ENCODE measurements around the gene SLC51A. TPM values are rescaled to one million over a fixed set of nuclear protein-coding genes. Genes with fewer than 3 reads are reported as not detected.
A peak's percentile ranks its signal among the peaks of the same experiment; 100 is the strongest.
"Not testable (repeated sequence)": the region's sequence is repeated elsewhere in the genome, so short reads cannot be mapped to it uniquely, and the experiment has no call there.

Gene SLC51A
- total RNA-seq (under 1 TPM; 0.33 to 0.69 TPM), polyA plus RNA-seq (ENCODE audit: insufficient read length in 2 of 2) (10 to 100 TPM in 1 of 2 donors, 1 to 10 TPM in 1; 8.6 to 15.4 TPM)
- long read RNA-seq, donor 1, result 0 reads
- long read RNA-seq, donor 2, partial matches to known transcripts, result 27 of 97 reads
- long read RNA-seq, donor 2, other reads (novel, unspliced or antisense), result 70 of 97 reads
- long read RNA-seq, donor 3, result 0 reads
- long read RNA-seq, donor 4, result 0 reads

- H3K4me3 ChIP-seq (ENCODE audit: low read depth, low read length), result no peak within 1 kb of the TSS
- peaks cover 2% of the 10 kb centered on the region for H3K36me3 ChIP-seq (ENCODE audit: control insufficient read depth, insufficient read depth, low read length)
- no peaks in the 10 kb centered on the region for H3K27me3 ChIP-seq (ENCODE audit: control insufficient read depth, insufficient read depth, low read length)
- 55% methylated on average over 15 of the region's 15 CpGs for WGBS (ENCODE audit: insufficient coverage)
- H3K27ac ChIP-seq (ENCODE audit: low read depth, low read length), result no peak within 1 kb of the TSS
- H3K4me1 ChIP-seq (ENCODE audit: control insufficient read depth, insufficient read depth, low read length), result peaks cover 37% of the 10 kb centered on the region
- DNase-seq (ENCODE audit: low read depth in 4 of 6, low spot score in 6 of 6), result no peak
- no peaks in the 10 kb centered on the region for H3K9me3 ChIP-seq (ENCODE audit: control insufficient read depth, insufficient read depth, low read length)
These were observed at the start of gene SLC51A for GRCh38 chr3:196216089-196216564. SLC51A (plus strand) TSS chr3:196216534; CDS start chr3:196216713, 179 bp downstream.

GRCh38 chr3:196166741-196167140 lies 49.6 kb upstream of the SLC51A start:
- DNase-seq (ENCODE audit: low read depth in 4 of 6, low spot score in 6 of 6), result no peak
- Histone ChIP-seq H3K27ac (ENCODE audit: low read depth, low read length) (no peak overlapping the region), H3K4me3 (ENCODE audit: low read depth, low read length) (no peak overlapping the region), H3K36me3 (ENCODE audit: control insufficient read depth, insufficient read depth, low read length) (no peaks in the 10 kb centered on the region), H3K27me3 (ENCODE audit: control insufficient read depth, insufficient read depth, low read length) (no peaks in the 10 kb centered on the region), H3K9me3 (ENCODE audit: control insufficient read depth, insufficient read depth, low read length) (no peaks in the 10 kb centered on the region), H3K4me1 (ENCODE audit: control insufficient read depth, insufficient read depth, low read length) (peaks cover 24% of the 10 kb centered on the region)
- WGBS (ENCODE audit: insufficient coverage), result 96% methylated on average over 6 of the region's 7 CpGs

DNA sequence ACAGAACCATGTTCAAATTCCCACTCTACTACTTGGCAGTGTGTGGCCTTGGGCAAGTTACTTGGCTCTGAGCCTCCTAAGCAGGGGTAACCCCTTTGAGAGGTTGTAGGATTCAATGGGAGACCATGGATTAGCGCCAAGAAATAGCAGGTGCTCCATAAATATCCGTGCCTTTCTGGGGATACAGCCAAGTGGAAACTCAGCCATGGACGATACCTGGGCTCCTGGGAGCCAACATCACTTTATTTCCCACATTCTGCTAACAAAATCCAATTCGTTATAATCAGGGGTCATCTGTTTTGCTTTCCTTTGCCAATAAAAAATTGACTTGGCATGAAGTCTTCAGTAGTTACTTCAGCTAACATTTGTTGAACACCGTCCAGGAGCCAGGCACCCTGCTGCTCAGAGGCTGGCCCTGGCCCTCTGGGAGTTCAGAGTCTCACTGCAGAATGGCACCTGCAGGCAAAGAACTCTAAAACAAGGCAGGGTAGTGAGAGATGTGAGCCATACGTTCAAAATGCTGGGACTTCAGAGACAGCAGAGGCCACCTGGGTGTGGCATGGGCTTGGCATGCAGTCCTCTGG lies 47.4 kb upstream of the SLC51A start:
- Histone ChIP-seq H3K36me3 (ENCODE audit: control insufficient read depth, insufficient read depth, low read length) (no peaks in the 10 kb centered on the region), H3K27ac (ENCODE audit: low read depth, low read length) (no peak overlapping the region), H3K27me3 (ENCODE audit: control insufficient read depth, insufficient read depth, low read length) (no peaks in the 10 kb centered on the region), H3K4me1 (ENCODE audit: control insufficient read depth, insufficient read depth, low read length) (peaks cover 20% of the 10 kb centered on the region), H3K9me3 (ENCODE audit: control insufficient read depth, insufficient read depth, low read length) (no peaks in the 10 kb centered on the region), H3K4me3 (ENCODE audit: low read depth, low read length) (no peak overlapping the region)
- peak in 3 of 6 donors; percentile 57 to 88 (median 78) for DNase-seq (ENCODE audit: low read depth in 4 of 6, low spot score in 6 of 6)
- WGBS (ENCODE audit: insufficient coverage), result 26% methylated on average over 6 of the region's 6 CpGs

DNA sequence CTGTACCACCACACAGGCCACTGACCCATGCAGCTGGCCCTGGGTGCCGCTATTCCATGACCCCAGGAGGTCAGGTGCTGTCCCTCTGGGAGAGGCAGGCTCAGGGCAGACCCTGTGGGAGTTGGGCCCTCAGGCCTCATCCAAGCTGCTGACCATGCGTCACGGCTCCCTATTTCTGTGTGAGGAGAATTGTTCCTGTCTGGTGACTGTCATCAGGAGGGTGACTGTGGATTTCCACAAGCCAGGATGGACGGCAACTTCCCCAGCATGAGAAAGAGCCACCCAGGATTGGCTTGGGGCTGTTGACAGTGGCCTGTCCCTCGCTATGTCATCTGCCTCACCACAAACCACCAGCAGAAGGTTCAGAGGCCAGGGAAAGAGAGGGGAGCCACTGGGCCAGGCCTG lies 46.5 kb upstream of the SLC51A start:
- Histone ChIP-seq H3K36me3 (ENCODE audit: control insufficient read depth, insufficient read depth, low read length) (no peaks in the 10 kb centered on the region), H3K4me1 (ENCODE audit: control insufficient read depth, insufficient read depth, low read length) (peaks cover 16% of the 10 kb centered on the region), H3K9me3 (ENCODE audit: control insufficient read depth, insufficient read depth, low read length) (no peaks in the 10 kb centered on the region), H3K27me3 (ENCODE audit: control insufficient read depth, insufficient read depth, low read length) (no peaks in the 10 kb centered on the region), H3K4me3 (ENCODE audit: low read depth, low read length) (no peak overlapping the region), H3K27ac (ENCODE audit: low read depth, low read length) (no peak overlapping the region)
- no peak for DNase-seq (ENCODE audit: low read depth in 4 of 6, low spot score in 6 of 6)
- WGBS (ENCODE audit: insufficient coverage), result 91% methylated on average over 5 of the region's 5 CpGs

- H3K27me3 ChIP-seq (ENCODE audit: control insufficient read depth, insufficient read depth, low read length); H3K36me3 ChIP-seq (ENCODE audit: control insufficient read depth, insufficient read depth, low read length); DNase-seq (ENCODE audit: low read depth in 4 of 6, low spot score in 6 of 6); H3K4me3 ChIP-seq (ENCODE audit: low read depth, low read length); H3K9me3 ChIP-seq (ENCODE audit: control insufficient read depth, insufficient read depth, low read length); H3K27ac ChIP-seq (ENCODE audit: low read depth, low read length): not testable (repeated sequence)
- H3K4me1 ChIP-seq (ENCODE audit: control insufficient read depth, insufficient read depth, low read length), result peaks cover 16% of the 10 kb centered on the region
- WGBS (ENCODE audit: insufficient coverage), result 96% methylated on average over 8 of the region's 12 CpGs
These were observed 46.0 kb upstream of the SLC51A start for GRCh38 chr3:196170296-196170695.

- H3K4me1 ChIP-seq (ENCODE audit: control insufficient read depth, insufficient read depth, low read length), result peaks cover 15% of the 10 kb centered on the region
- H3K36me3 ChIP-seq (ENCODE audit: control insufficient read depth, insufficient read depth, low read length), result no peaks in the 10 kb centered on the region
- no peaks in the 10 kb centered on the region for H3K9me3 ChIP-seq (ENCODE audit: control insufficient read depth, insufficient read depth, low read length)
- no peak overlapping the region for H3K27ac ChIP-seq (ENCODE audit: low read depth, low read length)
- no peak overlapping the region for H3K4me3 ChIP-seq (ENCODE audit: low read depth, low read length)
- no peaks in the 10 kb centered on the region for H3K27me3 ChIP-seq (ENCODE audit: control insufficient read depth, insufficient read depth, low read length)
- 60% methylated on average over 1 of the region's 3 CpGs for WGBS (ENCODE audit: insufficient coverage)
- no peak for DNase-seq (ENCODE audit: low read depth in 4 of 6, low spot score in 6 of 6)
These were observed 41.7 kb upstream of the SLC51A start for GRCh38 chr3:196174652-196175051.

GRCh38 chr3:196175116-196175625 lies 41.2 kb upstream of the SLC51A start:
- Histone ChIP-seq H3K4me3 (ENCODE audit: low read depth, low read length) (no peak overlapping the region), H3K27ac (ENCODE audit: low read depth, low read length) (no peak overlapping the region)

DNA sequence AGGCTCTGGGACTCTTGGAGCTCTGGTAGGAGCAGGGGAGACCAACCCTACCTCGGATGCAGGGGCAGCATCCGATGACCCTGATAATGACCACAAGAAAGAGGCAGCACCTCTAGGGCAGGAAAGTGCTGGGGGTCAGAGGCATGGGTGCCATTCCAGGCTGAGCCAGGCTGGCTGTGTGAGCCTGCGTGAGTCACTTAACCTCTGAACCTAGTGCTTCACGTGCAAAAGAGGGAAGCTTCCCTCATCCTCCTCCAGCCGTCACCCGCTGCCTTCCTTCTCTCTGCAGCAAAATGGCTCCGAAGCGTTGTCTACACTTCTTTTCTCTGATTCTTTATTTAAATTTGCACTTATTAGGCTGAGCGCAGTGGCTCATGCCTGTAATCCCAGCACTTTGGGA lies 40.6 kb upstream of the SLC51A start:
- 84% methylated on average over 8 of the region's 9 CpGs for WGBS (ENCODE audit: insufficient coverage)

More at GRCh38 chr3:196175116-196175625, 41.2 kb upstream of the SLC51A start:
- H3K36me3 ChIP-seq (ENCODE audit: control insufficient read depth, insufficient read depth, low read length), result no peaks in the 10 kb centered on the region
- H3K4me1 ChIP-seq (ENCODE audit: control insufficient read depth, insufficient read depth, low read length), result peaks cover 16% of the 10 kb centered on the region
- WGBS (ENCODE audit: insufficient coverage), result 62% methylated on average over 14 of the region's 19 CpGs
- no peak for DNase-seq (ENCODE audit: low read depth in 4 of 6, low spot score in 6 of 6)
- no peaks in the 10 kb centered on the region for H3K9me3 ChIP-seq (ENCODE audit: control insufficient read depth, insufficient read depth, low read length)
- H3K27me3 ChIP-seq (ENCODE audit: control insufficient read depth, insufficient read depth, low read length), result no peaks in the 10 kb centered on the region

DNA sequence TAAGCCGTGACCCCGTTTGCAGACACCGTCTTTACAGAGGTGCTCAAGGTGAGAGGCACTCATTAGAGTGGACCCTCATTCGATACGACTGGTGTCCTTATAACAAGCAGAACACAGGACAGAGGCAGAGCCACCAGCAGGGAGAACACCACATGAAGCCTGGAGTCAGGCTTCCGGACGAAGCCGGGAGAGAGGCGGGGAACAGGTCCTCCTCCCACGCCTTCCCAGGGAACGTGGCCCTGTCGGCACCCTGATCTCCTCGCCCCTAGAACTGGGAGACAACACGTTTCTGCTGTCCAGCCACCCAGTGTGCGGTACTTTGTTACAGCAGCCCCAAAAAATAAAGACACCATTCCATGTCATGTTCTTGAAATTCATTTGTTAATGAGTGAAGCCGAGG lies 38.8 kb upstream of the SLC51A start:
- H3K27ac ChIP-seq (ENCODE audit: low read depth, low read length), result no peak overlapping the region
- no peaks in the 10 kb centered on the region for H3K9me3 ChIP-seq (ENCODE audit: control insufficient read depth, insufficient read depth, low read length)
- no peak overlapping the region for H3K4me3 ChIP-seq (ENCODE audit: low read depth, low read length)

More for the DNA sequence above, 40.6 kb upstream of the SLC51A start:
- H3K36me3 ChIP-seq (ENCODE audit: control insufficient read depth, insufficient read depth, low read length), result no peaks in the 10 kb centered on the region
- peaks cover 19% of the 10 kb centered on the region for H3K4me1 ChIP-seq (ENCODE audit: control insufficient read depth, insufficient read depth, low read length)
- H3K9me3 ChIP-seq (ENCODE audit: control insufficient read depth, insufficient read depth, low read length), result no peaks in the 10 kb centered on the region
- no peak overlapping the region for H3K27ac ChIP-seq (ENCODE audit: low read depth, low read length)
- H3K27me3 ChIP-seq (ENCODE audit: control insufficient read depth, insufficient read depth, low read length), result no peaks in the 10 kb centered on the region
- DNase-seq (ENCODE audit: low read depth in 4 of 6, low spot score in 6 of 6), result no peak
- H3K4me3 ChIP-seq (ENCODE audit: low read depth, low read length), result no peak overlapping the region

DNA sequence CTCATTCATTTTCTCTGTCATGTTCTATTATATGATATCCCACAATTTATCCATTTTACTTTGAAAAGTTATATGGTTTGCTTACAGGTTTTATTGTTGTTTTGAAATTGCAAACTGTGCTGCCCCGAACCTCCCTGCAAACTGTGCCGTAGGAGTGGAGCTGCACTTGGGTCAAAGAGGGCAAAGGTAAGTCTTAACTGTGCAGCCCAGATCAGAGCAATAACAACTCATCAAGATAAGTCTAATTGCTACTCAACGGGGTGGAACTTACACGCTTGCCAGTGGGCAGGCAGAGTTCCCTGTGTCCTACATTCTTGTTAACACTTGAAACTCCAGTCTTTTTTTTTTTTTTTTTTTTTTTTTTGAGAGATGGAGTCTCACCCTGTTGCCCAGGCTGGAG lies 38.4 kb upstream of the SLC51A start:
- no peak for DNase-seq (ENCODE audit: low read depth in 4 of 6, low spot score in 6 of 6)
- no peaks in the 10 kb centered on the region for H3K9me3 ChIP-seq (ENCODE audit: control insufficient read depth, insufficient read depth, low read length)
- no peak overlapping the region for H3K4me3 ChIP-seq (ENCODE audit: low read depth, low read length)
- WGBS (ENCODE audit: insufficient coverage), result no CpG with 5 or more reads among the region's 4 CpGs
- no peaks in the 10 kb centered on the region for H3K36me3 ChIP-seq (ENCODE audit: control insufficient read depth, insufficient read depth, low read length)
- no peaks in the 10 kb centered on the region for H3K27me3 ChIP-seq (ENCODE audit: control insufficient read depth, insufficient read depth, low read length)
- H3K4me1 ChIP-seq (ENCODE audit: control insufficient read depth, insufficient read depth, low read length), result peaks cover 23% of the 10 kb centered on the region
- no peak overlapping the region for H3K27ac ChIP-seq (ENCODE audit: low read depth, low read length)

More for the DNA sequence above, 38.8 kb upstream of the SLC51A start:
- H3K36me3 ChIP-seq (ENCODE audit: control insufficient read depth, insufficient read depth, low read length), result no peaks in the 10 kb centered on the region
- 87% methylated on average over 11 of the region's 16 CpGs for WGBS (ENCODE audit: insufficient coverage)
- H3K27me3 ChIP-seq (ENCODE audit: control insufficient read depth, insufficient read depth, low read length), result no peaks in the 10 kb centered on the region
- DNase-seq (ENCODE audit: low read depth in 4 of 6, low spot score in 6 of 6), result no peak
- peaks cover 23% of the 10 kb centered on the region for H3K4me1 ChIP-seq (ENCODE audit: control insufficient read depth, insufficient read depth, low read length)

Measured in spinal cord (tissue), 10 donors.